ENCODE measurements around the gene ZBTB20. TPM values are rescaled to one million over a fixed set of nuclear protein-coding genes. Genes with fewer than 3 reads are reported as not detected.
A peak's percentile ranks its signal among the peaks of the same experiment; 100 is the strongest.

The ZBTB20 gene
- total and polyA plus RNA-seq, 7 donors, result 0.40 to 74.9 (median 41.7) TPM

DNA sequence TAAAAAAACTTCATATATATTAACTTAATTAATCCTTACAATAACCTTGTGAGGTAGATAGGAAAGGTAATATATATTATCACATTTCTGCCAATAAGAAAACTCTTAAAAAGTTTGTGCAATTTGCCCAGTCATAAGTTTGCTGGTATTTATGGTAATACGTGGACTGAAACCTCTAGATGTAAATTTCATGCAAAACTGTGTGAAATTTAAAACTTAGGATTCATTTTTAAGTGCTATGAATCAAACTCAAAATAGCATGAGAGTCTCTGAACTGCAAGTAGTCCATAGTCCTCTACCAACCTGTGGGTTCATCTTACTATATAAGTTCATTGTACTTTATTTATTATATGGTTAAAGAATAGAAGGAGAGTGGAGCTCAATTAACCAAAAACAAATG lies 56.4 kb downstream of the ZBTB20 start:
- Histone ChIP-seq H3K9me3 (no peaks in the 10 kb centered on the region), H3K4me1 (peaks cover 84% of the 10 kb centered on the region), H3K4me3 (no peak overlapping the region), H3K27me3 (ENCODE audit: insufficient read depth in 3 of 3, low read length in 2 of 3) (no peaks in the 10 kb centered on the region), H3K27ac (no peak overlapping the region), H3K36me3 (ENCODE audit: insufficient read depth in 1 of 2, low read depth in 1 of 2) (no peaks in the 10 kb centered on the region)
- ATAC-seq (no peak), DNase-seq (no peak)
- TF ChIP-seq, protein P1, sequence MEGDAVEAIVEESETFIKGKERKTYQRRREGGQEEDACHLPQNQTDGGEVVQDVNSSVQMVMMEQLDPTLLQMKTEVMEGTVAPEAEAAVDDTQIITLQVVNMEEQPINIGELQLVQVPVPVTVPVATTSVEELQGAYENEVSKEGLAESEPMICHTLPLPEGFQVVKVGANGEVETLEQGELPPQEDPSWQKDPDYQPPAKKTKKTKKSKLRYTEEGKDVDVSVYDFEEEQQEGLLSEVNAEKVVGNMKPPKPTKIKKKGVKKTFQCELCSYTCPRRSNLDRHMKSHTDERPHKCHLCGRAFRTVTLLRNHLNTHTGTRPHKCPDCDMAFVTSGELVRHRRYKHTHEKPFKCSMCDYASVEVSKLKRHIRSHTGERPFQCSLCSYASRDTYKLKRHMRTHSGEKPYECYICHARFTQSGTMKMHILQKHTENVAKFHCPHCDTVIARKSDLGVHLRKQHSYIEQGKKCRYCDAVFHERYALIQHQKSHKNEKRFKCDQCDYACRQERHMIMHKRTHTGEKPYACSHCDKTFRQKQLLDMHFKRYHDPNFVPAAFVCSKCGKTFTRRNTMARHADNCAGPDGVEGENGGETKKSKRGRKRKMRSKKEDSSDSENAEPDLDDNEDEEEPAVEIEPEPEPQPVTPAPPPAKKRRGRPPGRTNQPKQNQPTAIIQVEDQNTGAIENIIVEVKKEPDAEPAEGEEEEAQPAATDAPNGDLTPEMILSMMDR (IDR thresholded peaks at IDR 0.05), result no peak
- WGBS, 3 donors, result 88 to 92% (median 91%) methylated on average over 1 of the region's 1 CpG
- intact Hi-C loops (cut with DNase I), result loop anchor here in 1 of 2 donors (5.0 kb wide), 1 partner anchor 708 kb away; no protein-coding TSS in a partner anchor

DNA sequence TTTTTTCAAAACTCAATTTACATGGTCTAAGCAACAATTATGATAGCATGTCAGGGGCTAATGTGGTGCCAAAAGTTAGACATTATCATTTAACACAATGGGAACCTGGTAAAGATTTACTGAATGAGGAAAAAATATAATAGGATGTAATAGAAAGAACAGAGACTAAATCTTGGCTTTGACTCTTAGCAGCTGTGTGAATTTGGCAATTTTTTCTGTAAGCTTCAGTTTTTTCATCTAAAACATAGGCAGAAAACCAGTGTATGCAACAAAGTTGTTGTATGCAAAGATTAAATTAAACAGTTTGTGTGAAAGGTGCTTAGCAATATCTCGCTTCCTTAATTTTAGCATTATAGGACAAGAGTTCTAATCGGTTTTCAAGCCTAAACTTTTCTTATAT lies 57.6 kb downstream of the ZBTB20 start:
- ATAC-seq (no peak), DNase-seq (no peak)
- no peaks in the 10 kb centered on the region for H3K36me3 ChIP-seq (ENCODE audit: insufficient read depth in 1 of 2, low read depth in 1 of 2)
- H3K27me3 ChIP-seq (ENCODE audit: insufficient read depth in 3 of 3, low read length in 2 of 3), result no peaks in the 10 kb centered on the region
- no peak overlapping the region for H3K27ac ChIP-seq
- intact Hi-C loops (cut with DNase I), result loop anchor here in 1 of 2 donors (5.0 to 10.0 kb wide), 2 partner anchors 262 to 715 kb away; no protein-coding TSS in a partner anchor
- H3K4me3 ChIP-seq, result no peak overlapping the region
- WGBS, 3 donors, result 79 to 88% (median 86%) methylated on average over 2 of the region's 2 CpGs
- TF ChIP-seq, protein P1 (IDR thresholded peaks at IDR 0.05), result no peak
- H3K9me3 ChIP-seq, result no peaks in the 10 kb centered on the region
- peaks cover 84% of the 10 kb centered on the region for H3K4me1 ChIP-seq

DNA sequence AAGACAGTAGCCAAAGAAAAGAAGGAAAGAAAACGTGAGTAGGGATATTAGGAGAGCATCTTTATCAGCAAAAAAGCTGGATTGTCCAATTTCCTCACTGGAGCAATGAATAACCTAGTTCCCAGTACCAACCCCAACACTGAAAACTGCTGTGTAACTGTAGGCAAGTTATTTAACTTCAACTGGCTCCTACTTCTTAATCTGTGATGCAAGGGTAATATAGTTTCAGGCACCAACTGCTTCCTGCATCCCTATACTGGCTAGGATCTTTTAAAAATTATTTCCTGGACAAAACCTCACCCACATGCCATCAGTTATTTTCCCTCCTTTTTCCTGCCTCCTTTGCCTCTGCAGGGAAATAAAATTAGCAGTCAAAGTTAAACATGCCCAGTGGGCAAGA lies 59.6 kb downstream of the ZBTB20 start:
- Histone ChIP-seq H3K9me3 (no peaks in the 10 kb centered on the region), H3K4me3 (no peak overlapping the region), H3K4me1 (peaks cover 74% of the 10 kb centered on the region), H3K27ac (no peak overlapping the region), H3K27me3 (ENCODE audit: insufficient read depth in 3 of 3, low read length in 2 of 3) (no peaks in the 10 kb centered on the region), H3K36me3 (ENCODE audit: insufficient read depth in 1 of 2, low read depth in 1 of 2) (no peaks in the 10 kb centered on the region)
- ATAC-seq (no peak), DNase-seq (no peak)
- TF ChIP-seq, protein P1 (IDR thresholded peaks at IDR 0.05), result no peak
- WGBS, 3 donors, result 40 to 63% (median 57%) methylated on average over 1 of the region's 1 CpG
- intact Hi-C loops (cut with DNase I), result loop anchor here in 1 of 2 donors (5.0 to 10.0 kb wide), 2 partner anchors 260 to 713 kb away; no protein-coding TSS in a partner anchor

DNA sequence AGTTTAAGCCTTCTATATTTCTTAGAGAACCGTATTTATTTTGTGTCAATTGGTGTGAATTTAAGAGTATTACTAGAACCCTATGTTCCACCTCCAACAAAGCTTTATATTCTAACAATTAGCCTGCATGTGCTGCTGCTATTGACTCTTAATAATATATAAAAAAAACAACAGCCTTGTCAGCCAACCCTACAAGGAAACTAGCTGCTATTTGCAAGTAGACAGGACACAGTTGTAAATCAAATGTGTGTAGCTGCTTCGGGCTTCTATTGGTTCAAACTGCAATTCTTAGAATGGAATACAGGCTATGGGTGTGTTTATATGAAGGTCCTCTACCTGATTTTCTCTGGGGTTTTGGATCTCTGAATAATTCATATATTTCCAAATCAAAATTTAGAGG lies 60.7 kb downstream of the ZBTB20 start:
- H3K4me3 ChIP-seq, result no peak overlapping the region
- WGBS, 3 donors, result 38 to 49% (median 46%) methylated on average over 2 of the region's 2 CpGs
- no peak for DNase-seq
- TF ChIP-seq, protein P1 (IDR thresholded peaks at IDR 0.05), result no peak
- H3K36me3 ChIP-seq (ENCODE audit: insufficient read depth in 1 of 2, low read depth in 1 of 2), result no peaks in the 10 kb centered on the region
- intact Hi-C loops (cut with DNase I), result loop anchor here in 1 of 2 donors (5.0 to 10.0 kb wide), 2 partner anchors 259 to 712 kb away; no protein-coding TSS in a partner anchor
- H3K4me1 ChIP-seq, result peaks cover 68% of the 10 kb centered on the region
- no peak overlapping the region for H3K27ac ChIP-seq
- ATAC-seq, result peak in 2 of 4 donors; percentile 53 to 63
- no peaks in the 10 kb centered on the region for H3K9me3 ChIP-seq
- no peaks in the 10 kb centered on the region for H3K27me3 ChIP-seq (ENCODE audit: insufficient read depth in 3 of 3, low read length in 2 of 3)

Data from psoas muscle (tissue), 8 donors.